Measurements from ENCODE around the gene THAP9. TPM values are rescaled to one million over a fixed set of nuclear protein-coding genes. Genes with fewer than 3 reads are reported as not detected.

THAP9 gene
- polyA plus RNA-seq, 3 donors = 1.4 to 1.9 (median 1.4) TPM

- Histone ChIP-seq H3K4me3 (replicated peaks in 1 of 3; ENCODE audit: low read depth in 2 of 3, low read length in 3 of 3) (peak overlapping the region; percentile 62 to 99 (median 95)), H4K20me1 (ENCODE audit: insufficient read depth, low read length) (peaks cover 43% of the 10 kb centered on the region), H3K79me2 (ENCODE audit: insufficient read depth, low read length) (peaks cover 77% of the 10 kb centered on the region), H3K27ac (ENCODE audit: low read depth in 1 of 2, low read length in 2 of 2) (peak overlapping the region; percentile 99 to 100), H2AFZ (ENCODE audit: insufficient read depth, low read depth, low read length, poor library complexity, severe bottlenecking) (peak overlapping the region; percentile 24), H3K4me1 (ENCODE audit: control insufficient read depth in 1 of 2, insufficient read depth in 2 of 2, low read length in 2 of 2) (peaks cover 21 to 44% of the 10 kb centered on the region in 2 donors), H3K36me3 (replicated peaks in 1 of 2; ENCODE audit: control insufficient read depth in 1 of 2, insufficient read depth in 2 of 2, low read length in 2 of 2) (peaks cover 23 to 35% of the 10 kb centered on the region in 2 donors), H3K9me3 (replicated peaks in 1 of 2; ENCODE audit: control insufficient read depth in 1 of 2, insufficient read depth in 1 of 2, low read length in 2 of 2) (no peaks in the 10 kb centered on the region), H3K9ac (ENCODE audit: insufficient read depth, low read length, poor library complexity, severe bottlenecking) (peak overlapping the region; percentile 90), H3K4me2 (replicated peaks; ENCODE audit: extremely low read depth, low read length, poor library complexity, severe bottlenecking) (peak overlapping the region; percentile 96), H3K27me3 (ENCODE audit: control insufficient read depth in 2 of 2, insufficient read depth in 2 of 2, low read length in 2 of 2) (no peaks in the 10 kb centered on the region)
- Mint-ChIP-seq H3K27me3 (ENCODE audit: low read depth in 3 of 3) (no peaks in the 10 kb centered on the region), H3K4me1 (peaks cover 23% of the 10 kb centered on the region), H3K9me3 (no peaks in the 10 kb centered on the region), H3K27ac (no peak overlapping the region), H3K36me3 (peaks cover 23 to 33% of the 10 kb centered on the region in 2 donors), H3K4me3 (no peak overlapping the region)
- WGBS (ENCODE audit: insufficient coverage) = 0% methylated on average over 2 of the region's 4 CpGs
- TF ChIP-seq CTCF (IDR thresholded peaks at IDR 0.05) = no peak
- DNase-seq = peak in 1 of 3 donors; percentile 24
- intact Hi-C loops (cut with micrococcal nuclease) = loop anchor here (2.0 to 10.0 kb wide), 6 partner anchors 45 to 555 kb away; partner anchors contain the start of genes LIN54 (in 2 of the 2), COQ2 (in 1 of the 2), ENOPH1 (in 1 of the 2) and HELQ (in 1 of the 2)
Measured at GRCh38 chr4:82899374-82900065, 1.0 kb upstream of the THAP9 start.

GRCh38 chr4:82900066-82900410 lies 497 bp upstream of the THAP9 start:
- no peak overlapping the region for H3K4me3 Mint-ChIP-seq
- Histone ChIP-seq H2AFZ (ENCODE audit: insufficient read depth, low read depth, low read length, poor library complexity, severe bottlenecking) (peak overlapping the region; percentile 24), H4K20me1 (ENCODE audit: insufficient read depth, low read length) (peaks cover 43% of the 10 kb centered on the region), H3K27me3 (ENCODE audit: control insufficient read depth in 2 of 2, insufficient read depth in 2 of 2, low read length in 2 of 2) (no peaks in the 10 kb centered on the region), H3K4me3 (replicated peaks in 1 of 3; ENCODE audit: low read depth in 2 of 3, low read length in 3 of 3) (peak overlapping the region; percentile 62 to 99 (median 95)), H3K9ac (ENCODE audit: insufficient read depth, low read length, poor library complexity, severe bottlenecking) (peak overlapping the region; percentile 90), H3K9me3 (replicated peaks in 1 of 2; ENCODE audit: control insufficient read depth in 1 of 2, insufficient read depth in 1 of 2, low read length in 2 of 2) (no peaks in the 10 kb centered on the region), H3K4me1 (ENCODE audit: control insufficient read depth in 1 of 2, insufficient read depth in 2 of 2, low read length in 2 of 2) (peaks cover 21 to 44% of the 10 kb centered on the region in 2 donors), H3K4me2 (replicated peaks; ENCODE audit: extremely low read depth, low read length, poor library complexity, severe bottlenecking) (peak overlapping the region; percentile 96), H3K36me3 (replicated peaks in 1 of 2; ENCODE audit: control insufficient read depth in 1 of 2, insufficient read depth in 2 of 2, low read length in 2 of 2) (peaks cover 18 to 30% of the 10 kb centered on the region in 2 donors), H3K79me2 (ENCODE audit: insufficient read depth, low read length) (peaks cover 72% of the 10 kb centered on the region), H3K27ac (ENCODE audit: low read depth in 1 of 2, low read length in 2 of 2) (peak overlapping the region; percentile 99 to 100)
- H3K27ac Mint-ChIP-seq = no peak overlapping the region
- no peaks in the 10 kb centered on the region for H3K9me3 Mint-ChIP-seq
- WGBS (ENCODE audit: insufficient coverage) = 0% methylated on average over 13 of the region's 14 CpGs
- peaks cover 23% of the 10 kb centered on the region for H3K4me1 Mint-ChIP-seq
- intact Hi-C loops (cut with micrococcal nuclease) = loop anchor here (2.0 to 10.0 kb wide), 4 partner anchors 45 to 555 kb away; partner anchors contain the start of genes LIN54 (in 2 of the 2), ENOPH1 (in 1 of the 2), HELQ (in 1 of the 2) and HNRNPDL (in 1 of the 2)
- peaks cover 18 to 30% of the 10 kb centered on the region in 2 donors for H3K36me3 Mint-ChIP-seq
- no peaks in the 10 kb centered on the region for H3K27me3 Mint-ChIP-seq (ENCODE audit: low read depth in 3 of 3)
- no peak for TF ChIP-seq CTCF (IDR thresholded peaks at IDR 0.05)
- DNase-seq = peak in 1 of 3 donors; percentile 25
